Gastroesophageal sphincter (tissue), 3 donors: ENCODE results near the gene ACIN1.

Experiments
- CTCF ChIP-seq, 4 experiments: fragments of 200-600 bp in 2 of 4; fragments of 450-650 bp in 2 of 4; sonication (generic) in 1 of 4; IDR thresholded peaks; one replicate each; pipeline ENCODE4 v1.5.1; 2017 to 2019; ENCODE audit warnings: antibody characterized with exemption in 4 of 4, mild to moderate bottlenecking in 2 of 4, moderate library complexity in 2 of 4
- POLR2A ChIP-seq, 2 donors: fragments of 450-650 bp; IDR thresholded peaks; one replicate each; pipeline ENCODE4 v1.6.1; 2017; ENCODE audit warnings: antibody characterized with exemption in 2 of 2, mild to moderate bottlenecking in 2 of 2, moderate library complexity in 1 of 2

- TF ChIP-seq POLR2A (IDR thresholded peaks at IDR 0.05), result no peak
- TF ChIP-seq CTCF (IDR thresholded peaks at IDR 0.05), result no peak
These were observed 15.8 kb upstream of the ACIN1 start for GRCh38 chr14:23110579-23111365.
